Upper lobe of left lung (tissue), 4 donors: ENCODE measurements around the gene ARMH3.

Experiments
- CTCF ChIP-seq, 6 experiments: fragments of 450-650 bp in 4 of 6; fragments of 200-600 bp in 2 of 6; sonication (generic) in 2 of 6; IDR thresholded peaks; one replicate each; pipeline ENCODE4 v1.5.1; 2016 to 2019; ENCODE audit warnings: antibody characterized with exemption in 6 of 6
- EP300 ChIP-seq, 4 donors: sonication (generic); formaldehyde crosslinking; IDR thresholded peaks; one replicate each; pipeline ENCODE4 v1.5.1; 2017; ENCODE audit warnings: antibody characterized with exemption in 4 of 4, control low read depth in 2 of 4
- POLR2A ChIP-seq, 4 donors: fragments of 450-650 bp; IDR thresholded peaks; one replicate each; pipeline ENCODE4 v1.5.1; 2016 to 2017; ENCODE audit warnings: antibody characterized with exemption in 4 of 4, mild to moderate bottlenecking in 2 of 4
- POLR2AphosphoS5 ChIP-seq, 2 donors: sonication (generic); formaldehyde crosslinking; IDR thresholded peaks; one replicate each; pipeline ENCODE4 v1.5.1; 2017; ENCODE audit warnings: antibody characterized with exemption in 2 of 2

GRCh38 chr10:101858723-101859500 lies 197.1 kb downstream of the ARMH3 start:
- TF ChIP-seq CTCF (IDR thresholded peaks at IDR 0.05) (no peak), POLR2A (IDR thresholded peaks at IDR 0.05) (no peak), POLR2AphosphoS5 (IDR thresholded peaks at IDR 0.05) (no peak), EP300 (IDR thresholded peaks at IDR 0.05) (no peak)
